GM03348 (cell line): Measurements from ENCODE around the gene SLC16A3.
"Not testable (repeated sequence)": the region's sequence is repeated elsewhere in the genome, so short reads cannot be mapped to it uniquely, and the experiment has no call there.

Experiments
- DNase-seq: peaks from one replicate; pipeline ENCODE4 v3.0.0; 2012; ENCODE audit warnings: low spot score

Gene SLC16A3

DNA sequence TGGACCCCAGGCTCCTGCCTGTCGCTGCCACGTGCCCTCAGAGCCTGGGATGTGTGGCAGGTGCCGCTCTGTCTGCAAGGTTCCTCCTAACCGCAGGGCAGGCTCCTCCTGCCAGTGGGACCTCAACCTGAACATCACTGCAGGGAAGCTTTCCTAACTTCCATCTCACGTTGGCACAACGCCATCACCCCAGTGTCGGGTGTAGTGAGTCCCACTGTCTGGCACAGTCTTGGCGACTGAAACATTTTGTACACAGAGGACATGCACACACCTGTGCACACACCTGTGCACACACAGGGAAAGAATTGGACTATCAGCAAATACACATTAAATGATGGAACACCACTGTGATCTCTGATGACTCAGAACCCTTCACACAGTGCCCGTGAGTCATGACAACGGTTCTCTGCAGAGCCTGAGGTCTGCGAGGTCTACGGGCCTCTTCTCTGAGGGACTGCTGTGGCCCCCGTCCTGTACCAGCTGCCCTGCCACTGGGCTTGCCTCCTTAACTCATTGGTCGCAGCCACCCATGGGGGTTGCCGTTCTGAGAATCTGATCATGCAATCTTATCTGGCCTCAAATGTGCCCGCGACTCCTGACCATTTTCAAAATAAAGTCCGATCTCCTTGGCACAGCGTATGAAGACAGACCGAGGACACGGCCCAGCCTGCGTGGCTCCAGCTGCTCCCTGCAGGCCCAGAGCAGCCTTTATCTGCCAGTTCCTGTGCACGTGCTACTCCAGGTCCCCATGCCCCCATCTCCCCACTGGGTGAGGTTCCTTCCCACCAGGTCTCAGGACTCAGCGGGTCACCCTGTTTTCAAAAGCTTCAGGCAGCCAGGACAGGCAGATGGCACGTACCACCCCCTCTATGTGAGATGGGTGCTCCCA, 23.8 kb upstream of the SLC16A3 start:
- no peak for DNase-seq

DNA sequence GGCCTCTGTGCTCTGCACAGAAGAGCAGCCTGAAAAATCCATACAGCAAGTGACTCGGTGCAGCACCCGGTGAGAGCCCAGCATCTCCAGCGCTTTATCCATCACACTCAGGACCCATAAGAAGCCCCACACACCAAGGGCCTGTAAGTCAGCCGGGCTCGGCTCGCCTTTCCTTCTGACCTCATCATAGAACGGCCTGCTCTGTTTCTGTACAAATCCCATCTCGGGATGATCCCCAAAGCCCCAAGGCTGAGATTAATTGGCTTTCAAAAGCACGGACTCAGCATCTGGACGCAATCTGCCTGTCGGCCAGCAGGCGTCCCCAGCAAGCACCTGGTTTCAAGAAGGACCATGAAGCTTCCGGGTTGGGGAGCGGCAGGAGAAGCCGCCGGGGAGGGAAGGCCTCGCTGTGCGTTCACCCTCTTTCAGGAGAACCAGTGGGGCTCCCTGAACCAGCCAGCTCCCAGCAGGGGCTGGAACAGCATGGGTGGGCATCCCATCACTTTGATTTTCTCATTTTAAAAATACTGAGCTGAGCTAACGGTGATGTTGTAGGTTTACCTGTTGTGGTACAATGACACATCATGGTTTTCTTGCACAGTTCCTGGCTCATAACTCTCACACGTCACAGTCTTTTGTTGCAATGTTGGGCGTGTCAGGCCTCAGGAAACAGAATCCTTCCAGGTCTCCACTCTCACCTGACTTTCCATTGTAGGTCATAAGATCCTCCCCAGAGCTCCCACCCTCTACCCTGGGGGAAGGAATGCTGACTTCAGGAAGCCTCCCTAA, 22.9 kb upstream of the SLC16A3 start:
- DNase-seq, result peak; percentile 91

DNA sequence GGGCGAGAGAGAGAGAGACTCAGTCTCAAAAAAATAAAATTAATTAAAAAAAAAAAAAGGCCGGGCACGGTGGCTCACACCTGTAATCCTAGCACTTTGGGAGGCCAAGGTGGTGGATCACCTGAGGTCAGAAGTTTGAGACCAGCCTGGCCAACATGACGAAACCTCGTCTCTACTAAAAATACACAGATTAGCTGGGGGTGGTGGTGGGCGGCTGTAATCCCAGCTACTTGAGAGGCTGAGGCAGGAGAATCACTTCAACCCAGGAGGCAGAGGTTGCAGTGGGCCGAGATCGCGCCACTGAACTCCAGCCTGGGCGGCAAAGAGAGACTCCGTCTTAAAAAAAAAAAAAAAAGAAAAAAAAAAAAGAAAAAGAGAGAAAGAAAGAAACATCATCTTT, 18.2 kb upstream of the SLC16A3 start:
- DNase-seq, result not testable (repeated sequence)

DNA sequence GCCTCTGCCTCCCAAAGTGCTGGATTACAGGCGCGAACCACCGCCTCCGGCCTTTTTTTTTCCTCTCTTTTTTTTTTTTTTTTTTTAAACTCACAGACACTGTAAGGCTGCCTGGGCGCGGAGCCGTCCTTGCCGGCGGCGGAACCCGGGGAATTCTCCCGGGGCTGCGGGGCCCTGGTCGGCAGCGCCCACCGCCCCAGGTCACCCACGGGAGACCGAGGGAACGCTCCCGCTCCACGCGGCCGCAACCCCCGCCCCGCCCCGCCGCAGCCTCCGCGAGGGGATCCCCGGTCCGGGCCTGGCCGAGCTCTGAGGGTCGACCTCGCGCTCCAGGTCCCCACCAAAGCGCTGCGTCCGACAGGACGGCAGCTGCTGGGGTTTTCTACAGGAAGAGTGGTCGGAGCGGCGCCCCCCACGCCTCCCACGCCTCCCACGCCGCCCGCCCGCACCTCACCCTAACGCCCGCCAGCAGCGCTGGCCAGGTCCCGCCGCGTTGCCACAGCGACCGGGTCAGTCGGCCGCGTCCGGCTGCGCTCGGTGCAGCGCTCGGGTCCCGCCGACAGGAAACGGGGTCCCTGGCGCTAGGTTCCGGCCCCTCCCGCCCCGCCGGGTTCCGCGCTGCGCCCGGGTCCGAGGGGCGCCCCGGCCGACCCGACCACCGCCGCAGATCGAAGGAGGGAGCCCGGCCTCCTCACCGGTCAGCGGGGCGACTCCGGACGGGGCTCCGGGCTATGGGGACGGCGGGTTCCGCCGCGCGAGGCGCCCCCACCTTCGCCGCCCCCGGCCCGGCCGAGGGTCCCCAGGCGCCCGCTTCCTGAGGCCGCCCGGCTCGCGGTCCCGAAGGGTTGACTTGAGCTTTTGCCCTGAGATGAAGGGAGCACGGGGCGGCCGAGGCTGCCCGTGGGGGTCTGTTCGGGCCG, 16.3 kb upstream of the SLC16A3 start, which contains the start of gene CCDC57:
Gene CCDC57, minus strand, starts transcription at position 512 of the 920 bp plus-strand sequence. CDS start 10,898 bp downstream, outside the sequence.
- peak; percentile 96 for DNase-seq

DNA sequence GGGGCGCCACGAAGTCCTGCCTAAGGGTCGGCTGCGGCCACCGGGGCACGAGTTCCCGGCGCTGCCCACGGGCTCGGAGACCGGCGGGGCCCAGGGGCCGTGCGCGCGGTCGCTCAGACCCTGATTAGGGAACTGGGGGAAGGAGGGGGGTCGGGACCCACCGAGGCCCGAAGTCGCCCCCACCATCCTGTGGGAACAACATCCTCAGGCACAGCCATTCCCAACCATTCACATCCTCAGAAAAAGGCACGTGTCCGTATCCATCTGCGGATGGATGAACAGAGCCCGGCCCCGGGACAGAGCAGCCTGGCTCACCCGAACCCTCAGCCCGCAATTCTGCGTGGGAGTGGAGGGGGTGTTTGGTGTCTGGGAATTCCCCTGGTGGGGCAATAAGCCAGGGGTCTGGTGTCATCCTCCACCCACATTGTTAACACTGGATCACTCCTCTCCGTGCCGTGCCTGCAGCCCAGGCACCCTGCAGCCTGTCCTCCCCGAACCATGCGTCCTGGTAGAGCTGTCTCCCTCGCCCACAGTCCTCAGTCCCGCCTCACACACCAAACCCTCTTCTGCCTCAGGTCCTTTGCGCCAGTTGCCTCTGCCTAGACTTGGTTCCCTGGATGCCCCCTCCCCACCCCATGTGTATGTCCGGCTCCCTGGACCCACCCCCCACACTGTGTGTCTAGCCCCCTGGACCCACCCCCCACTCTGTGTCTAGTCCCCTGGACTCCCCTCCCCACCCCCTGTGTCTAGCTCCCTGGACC, 15.4 kb upstream of the SLC16A3 start:
- peak; percentile 91 for DNase-seq

DNA sequence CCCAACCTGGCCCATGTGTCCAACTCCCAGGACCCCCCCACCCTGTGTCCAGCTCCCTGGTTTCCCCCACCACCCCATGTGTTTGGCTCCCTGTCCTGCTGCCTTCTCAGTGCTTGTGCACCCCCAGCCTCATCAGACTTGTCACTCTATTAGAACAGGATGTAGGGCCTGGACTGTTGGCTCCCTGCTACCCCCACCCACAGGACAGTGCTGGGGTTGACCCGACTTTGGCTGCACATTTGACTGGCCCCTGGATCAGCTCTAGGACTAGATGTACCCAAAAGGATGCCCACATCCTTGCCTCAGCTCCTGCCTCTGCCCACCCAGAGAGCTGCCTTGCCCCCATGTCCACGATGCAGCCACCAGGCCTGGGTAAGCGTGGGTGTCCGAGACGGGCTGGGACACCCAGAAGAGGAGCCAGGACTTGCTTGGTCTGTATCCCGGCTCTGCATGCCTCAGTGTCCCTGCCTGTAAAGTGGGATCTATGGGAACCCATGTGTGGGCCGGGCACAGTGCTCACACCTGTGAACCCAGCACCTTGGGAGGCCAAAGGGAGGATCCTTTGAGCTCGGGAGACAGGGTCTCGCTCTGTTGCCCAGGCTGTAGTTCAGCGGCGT, 14.7 kb upstream of the SLC16A3 start:
- DNase-seq, result no peak

DNA sequence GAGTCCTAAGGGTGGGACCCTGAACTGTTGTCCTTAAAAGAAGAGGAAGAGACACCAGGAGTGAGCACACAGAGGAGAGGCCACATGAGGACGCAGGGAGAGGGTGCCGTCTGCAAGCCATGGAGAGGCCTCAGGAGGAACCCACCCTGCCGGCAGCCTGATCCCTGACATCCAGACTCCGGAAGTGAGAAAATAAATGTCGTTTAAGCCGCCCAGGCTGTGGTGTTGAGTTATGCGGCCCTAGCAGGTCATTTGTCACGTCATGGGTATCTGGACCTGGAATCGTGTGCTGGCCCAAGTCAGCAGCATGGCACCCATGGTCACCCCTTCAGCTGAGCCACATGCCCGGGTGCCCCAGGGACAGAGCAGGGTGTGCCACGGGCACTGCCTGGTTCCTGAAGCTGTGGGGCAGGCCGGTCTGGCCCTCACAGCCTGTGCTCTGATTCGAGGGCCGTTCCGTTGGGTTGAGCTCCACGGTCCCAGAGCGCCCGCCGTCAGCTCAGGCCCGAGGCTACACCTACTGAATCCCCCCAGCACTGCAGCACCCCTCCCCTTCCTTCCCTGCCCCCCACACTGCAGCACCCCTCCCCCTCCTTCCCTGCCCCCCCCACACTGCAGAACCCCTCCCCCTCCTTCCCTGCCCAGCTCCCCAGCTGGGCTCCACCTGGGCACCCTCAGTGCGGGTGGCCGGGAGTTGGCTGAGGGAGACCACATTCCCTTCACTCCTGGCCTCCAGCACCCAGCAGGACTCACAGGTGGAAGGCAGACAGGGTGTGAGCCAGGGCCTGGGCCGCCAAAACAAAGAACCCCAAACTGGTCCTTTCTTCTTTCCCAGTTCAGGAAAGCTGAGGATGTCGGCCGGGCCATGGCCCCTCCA, 13.5 kb upstream of the SLC16A3 start:
- peak; percentile 81 for DNase-seq

DNA sequence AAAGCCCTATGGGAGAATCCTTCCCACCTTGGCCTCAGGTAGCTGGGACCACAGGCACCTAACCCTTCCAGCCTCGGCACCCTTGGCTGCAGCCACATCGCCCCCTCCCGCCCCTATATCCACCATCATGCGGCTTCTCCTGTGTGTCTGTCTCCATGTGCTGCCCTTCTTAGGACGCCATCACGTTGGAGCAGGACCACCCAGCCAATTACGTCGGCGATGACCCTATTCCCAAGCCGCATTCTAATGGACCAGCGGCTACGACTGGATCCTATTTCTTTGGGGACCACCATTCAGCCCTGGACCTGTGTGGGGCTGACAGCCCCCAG, 12.9 kb upstream of the SLC16A3 start:
- DNase-seq, result no peak

DNA sequence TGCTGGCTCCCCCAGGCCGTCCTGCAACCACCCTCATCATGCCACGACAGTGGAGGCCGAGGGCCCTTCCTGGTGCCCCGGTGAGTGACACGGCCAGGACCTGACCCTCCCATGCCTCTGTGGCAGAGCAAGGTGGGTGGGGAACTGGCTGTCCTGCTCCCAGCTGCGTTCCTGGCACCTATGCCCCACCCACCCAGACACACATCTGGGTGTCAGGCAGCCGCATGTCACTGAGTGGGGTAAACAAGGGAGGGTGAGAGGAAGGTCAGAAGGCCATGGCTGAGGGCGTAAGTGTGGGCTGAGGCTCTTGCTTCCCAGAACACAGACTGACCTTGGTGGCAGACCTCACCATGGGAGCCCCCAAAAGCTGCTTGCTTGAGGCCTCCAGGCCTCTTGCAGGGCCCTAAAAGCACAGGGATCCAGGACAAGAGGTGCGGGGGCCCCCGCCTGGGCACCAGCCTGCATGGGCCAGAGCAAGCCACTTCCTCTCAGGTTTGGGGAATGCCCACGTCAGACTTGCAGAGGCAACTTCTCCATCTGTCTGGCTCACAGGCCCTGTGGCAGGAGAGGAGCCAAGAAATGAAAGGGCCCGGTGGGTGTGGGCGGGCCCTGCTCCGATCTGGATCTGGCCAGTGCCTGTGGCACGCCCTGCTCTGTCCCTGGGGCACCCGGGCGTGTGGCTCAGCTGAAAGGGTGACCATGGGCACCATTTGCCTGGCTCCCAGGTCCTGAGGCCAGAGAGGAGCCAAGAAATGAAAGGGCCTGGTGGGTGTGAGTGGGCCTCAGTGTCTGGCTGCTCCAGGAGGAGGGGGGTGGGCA, 12.3 kb upstream of the SLC16A3 start:
- DNase-seq, result peak; percentile 87

DNA sequence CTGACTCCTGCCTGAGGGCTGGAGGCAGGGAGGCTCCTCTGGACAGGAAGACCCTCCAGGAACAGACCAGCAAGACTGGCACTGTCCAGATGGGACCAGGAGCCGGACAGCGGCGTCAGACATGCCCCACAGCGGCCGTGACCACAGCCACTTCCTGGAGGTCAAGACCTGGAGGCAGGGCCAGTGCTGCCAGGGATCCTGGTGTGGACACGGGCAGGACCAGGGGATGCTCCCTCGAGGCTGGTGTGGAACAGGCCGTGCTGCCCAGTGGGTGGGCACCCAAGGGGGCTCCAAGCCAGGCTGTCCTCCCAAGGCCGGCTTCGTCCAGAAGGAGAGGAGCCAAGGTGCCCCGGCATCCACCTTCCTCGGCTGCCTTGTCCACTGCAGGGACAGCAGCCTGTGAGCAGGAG, 11.7 kb upstream of the SLC16A3 start:
- no peak for DNase-seq

DNA sequence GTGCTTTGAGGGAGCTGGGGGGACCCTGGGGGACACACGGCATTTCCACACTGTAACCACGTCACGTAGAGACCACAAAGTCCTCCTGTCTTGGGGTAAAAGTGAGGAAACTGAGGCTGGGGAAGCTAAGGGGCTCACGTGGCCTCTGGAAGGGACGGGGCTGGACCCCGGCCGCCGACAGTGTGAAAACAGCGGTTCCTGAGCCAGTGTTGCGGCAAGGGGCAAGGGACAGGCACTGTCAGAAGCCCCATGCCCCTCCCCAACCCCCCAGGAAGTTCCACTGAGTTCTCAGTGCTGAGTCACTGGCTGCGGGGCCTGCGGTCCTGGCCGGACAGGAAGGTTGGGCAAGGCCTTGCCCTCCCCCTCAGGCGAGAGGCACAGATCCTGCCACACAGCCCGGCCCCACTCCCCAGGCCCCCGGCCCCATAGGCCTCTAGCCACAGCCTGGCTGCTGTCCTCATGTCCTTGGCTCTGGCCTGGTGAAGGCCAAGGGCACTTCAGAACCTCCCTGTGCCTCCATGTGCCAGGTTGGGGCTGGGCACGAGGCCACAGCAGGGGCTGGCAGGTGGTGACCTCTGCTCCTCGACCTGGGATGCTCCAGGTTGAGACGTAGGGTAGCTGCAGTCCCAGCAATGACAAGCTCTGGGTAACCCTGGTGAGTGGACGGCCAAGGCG, 11.2 kb upstream of the SLC16A3 start:
- DNase-seq, result peak; percentile 92

DNA sequence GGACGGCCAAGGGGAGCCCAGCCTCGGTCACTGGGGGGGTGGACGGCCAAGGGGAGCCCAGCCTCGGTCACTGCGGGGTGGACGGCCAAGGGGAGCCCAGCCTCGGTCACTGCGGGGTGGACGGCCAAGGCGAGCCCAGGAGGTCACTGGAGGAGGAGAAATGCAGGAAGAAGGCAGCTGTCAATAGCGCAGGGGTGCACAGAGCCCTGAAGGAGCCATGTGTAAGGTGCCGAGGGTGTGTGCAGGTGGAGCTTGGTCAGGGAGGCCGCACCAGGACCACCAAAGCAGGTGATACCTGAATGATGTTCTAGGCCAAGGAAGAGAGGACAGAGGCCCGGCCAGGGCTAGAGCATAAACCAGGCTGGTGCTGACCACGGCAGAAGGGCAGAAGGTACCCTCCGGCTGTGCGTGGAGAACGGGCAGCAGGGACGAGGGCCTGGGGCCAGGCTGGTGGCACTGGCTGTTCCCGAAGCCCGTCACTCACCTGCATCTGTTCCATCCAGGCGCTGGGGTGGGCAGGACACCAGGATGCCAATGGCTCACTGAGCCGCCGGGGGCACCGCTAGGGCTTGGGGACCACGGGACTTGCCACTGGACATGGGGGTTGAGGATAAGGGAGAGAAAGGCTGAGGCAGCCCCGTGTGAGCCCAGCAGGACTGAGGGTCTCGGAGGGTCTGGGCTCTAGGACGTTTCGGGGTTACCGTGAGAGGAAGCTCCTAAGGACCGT, 10.3 kb upstream of the SLC16A3 start:
- no peak for DNase-seq

DNA sequence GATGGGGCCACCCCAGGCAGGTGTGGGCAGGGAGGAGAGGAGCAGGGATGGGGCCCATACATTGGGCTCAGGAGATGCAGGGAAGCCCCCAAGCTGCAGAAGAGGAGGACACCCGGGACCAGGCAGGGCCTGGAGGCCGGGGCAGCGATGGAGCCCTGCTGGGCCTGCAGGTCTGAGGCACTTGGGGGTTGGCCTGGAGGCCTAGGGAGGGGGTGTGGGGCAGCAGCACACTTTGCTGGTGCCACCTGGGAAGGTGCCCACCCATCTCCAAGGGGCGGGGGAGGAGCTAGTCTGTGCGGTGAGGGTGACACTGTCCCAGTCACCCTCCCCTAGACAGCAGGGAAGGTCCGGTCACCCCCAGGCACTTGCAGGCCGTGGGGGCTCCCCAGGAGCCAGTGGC, 9.8 kb upstream of the SLC16A3 start:
- no peak for DNase-seq

DNA sequence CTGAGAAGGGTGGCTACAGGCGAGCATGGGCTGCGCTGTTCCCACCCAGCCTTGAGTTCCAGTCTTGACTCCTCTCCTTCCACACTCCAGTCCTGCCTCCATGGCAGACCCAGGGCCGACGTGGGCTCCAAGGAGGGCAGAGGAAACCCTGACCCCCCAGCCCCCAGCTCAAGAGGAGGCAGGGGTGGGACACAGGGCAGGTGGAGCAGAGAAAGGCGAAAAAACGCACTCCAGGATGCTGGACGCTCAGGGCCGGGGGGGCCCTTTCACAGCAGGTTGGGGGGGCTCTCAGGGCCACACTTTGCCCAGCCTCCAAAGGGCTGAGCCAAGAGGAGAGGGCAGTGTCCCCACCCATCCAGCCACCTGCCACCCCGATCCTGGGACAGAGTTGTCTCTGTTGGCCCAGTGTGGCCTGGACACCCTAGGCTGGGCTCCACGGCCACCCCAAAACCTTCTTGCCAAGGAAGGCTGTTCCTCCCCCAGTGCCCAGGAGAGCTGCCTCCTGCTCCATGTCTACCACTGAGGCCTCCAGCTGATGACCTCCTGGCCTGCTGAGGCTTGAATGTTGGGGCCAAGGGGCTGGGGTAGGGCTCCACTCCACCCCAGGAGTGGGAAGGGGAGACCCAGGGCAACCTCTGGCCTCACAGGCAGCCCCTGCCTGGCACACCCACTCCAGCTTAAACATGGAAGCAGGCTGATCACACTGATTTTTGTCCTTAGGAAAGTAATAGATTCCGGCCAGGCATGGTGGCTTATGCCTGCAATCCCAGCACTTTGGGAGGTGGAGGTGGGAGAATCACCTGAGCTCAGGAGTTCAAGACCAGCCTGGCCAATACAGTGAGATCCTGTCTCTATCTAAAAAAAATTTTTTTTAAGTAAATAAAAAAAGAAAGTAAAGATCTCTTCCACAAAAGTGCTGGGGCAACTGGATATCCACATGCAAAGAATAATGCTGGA, 8.8 kb upstream of the SLC16A3 start:
- DNase-seq, result no peak

DNA sequence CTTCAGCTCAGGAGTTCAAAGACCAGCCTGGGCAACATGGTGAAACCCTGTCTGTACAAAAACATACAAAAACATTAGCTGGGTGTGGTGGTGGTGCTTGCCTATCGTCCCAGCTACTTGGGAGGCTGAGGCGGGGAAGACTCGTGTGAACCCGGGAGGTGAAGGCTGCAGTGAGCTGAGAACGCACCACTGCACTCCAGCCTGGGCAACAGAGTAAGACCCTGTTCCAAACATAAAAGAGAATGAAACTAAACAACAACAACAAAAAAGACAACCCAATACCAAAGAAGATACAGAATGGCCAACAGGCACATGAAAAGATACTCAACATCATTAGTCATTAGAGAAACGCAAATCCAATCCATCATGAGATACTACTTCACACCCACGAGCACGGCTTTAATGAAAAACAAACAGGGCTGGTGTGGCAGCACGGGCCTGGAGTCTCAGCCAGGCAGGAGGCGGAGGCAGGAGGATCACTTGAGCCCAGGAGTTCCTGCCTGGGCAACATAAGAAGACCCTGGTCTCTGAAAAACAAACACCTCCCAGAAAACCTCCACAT, 7.4 kb upstream of the SLC16A3 start:
- DNase-seq, result no peak

DNA sequence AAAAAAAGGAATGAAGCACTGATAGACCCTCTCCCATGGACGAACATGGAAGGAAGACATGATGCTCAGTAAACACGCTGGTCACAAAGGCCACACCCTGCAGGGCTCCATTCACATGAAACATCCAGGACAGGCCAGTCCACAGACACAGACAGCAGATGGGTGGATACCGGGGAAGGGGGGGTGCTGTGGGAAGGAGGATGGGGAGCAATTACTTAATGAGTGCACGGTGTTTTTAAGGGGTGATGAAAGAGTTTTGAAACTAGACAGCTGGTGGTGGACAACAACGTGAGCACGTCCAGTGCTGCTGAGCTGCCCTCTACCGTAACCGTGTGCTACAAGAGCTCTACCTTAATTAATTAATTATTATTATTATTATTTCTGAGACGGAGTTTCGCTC, 6.0 kb upstream of the SLC16A3 start:
- no peak for DNase-seq
